Measurements from ENCODE around the gene ADD3.

DNA sequence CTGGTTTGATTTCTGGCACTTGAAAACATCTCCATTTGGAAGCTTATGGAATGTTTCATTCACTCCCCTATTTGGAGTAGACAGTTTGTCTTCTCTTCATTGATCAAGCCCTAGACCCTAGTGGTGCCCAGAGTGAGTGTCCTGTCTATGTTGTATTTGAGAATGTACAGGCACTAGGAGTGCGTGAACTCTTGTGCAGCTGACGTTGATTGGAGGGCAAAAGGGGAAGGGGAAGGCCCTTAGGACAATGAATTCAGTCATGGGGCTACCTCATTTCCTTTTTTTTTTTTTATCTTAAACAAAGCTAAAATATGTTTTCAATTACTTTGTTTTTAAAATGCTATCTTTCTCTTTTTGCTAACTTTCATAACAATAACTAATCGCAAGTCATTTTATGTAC is 66.5 kb downstream of the ADD3 start:
- TF ChIP-seq, protein P1, sequence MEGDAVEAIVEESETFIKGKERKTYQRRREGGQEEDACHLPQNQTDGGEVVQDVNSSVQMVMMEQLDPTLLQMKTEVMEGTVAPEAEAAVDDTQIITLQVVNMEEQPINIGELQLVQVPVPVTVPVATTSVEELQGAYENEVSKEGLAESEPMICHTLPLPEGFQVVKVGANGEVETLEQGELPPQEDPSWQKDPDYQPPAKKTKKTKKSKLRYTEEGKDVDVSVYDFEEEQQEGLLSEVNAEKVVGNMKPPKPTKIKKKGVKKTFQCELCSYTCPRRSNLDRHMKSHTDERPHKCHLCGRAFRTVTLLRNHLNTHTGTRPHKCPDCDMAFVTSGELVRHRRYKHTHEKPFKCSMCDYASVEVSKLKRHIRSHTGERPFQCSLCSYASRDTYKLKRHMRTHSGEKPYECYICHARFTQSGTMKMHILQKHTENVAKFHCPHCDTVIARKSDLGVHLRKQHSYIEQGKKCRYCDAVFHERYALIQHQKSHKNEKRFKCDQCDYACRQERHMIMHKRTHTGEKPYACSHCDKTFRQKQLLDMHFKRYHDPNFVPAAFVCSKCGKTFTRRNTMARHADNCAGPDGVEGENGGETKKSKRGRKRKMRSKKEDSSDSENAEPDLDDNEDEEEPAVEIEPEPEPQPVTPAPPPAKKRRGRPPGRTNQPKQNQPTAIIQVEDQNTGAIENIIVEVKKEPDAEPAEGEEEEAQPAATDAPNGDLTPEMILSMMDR (IDR thresholded peaks at IDR 0.05): no peak
- no peak for TF ChIP-seq ZFX (IDR thresholded peaks at IDR 0.05; ENCODE audit: borderline replicate concordance)
